ENCODE results near the gene ERCC1.

- TF ChIP-seq MAX (IDR thresholded peaks at IDR 0.05): no peak
- TF ChIP-seq CTCF (IDR thresholded peaks at IDR 0.05 in 2 of 3, conservative IDR thresholded peaks at IDR 0.05 in 1 of 3; ENCODE audit: borderline replicate concordance in 1 of 3, insufficient read depth in 1 of 3, low read depth in 2 of 3, low read length in 2 of 3): no peak
- TF ChIP-seq POLR2A (IDR thresholded peaks at IDR 0.05; ENCODE audit: borderline replicate concordance, extremely low read depth, insufficient read depth, insufficient read length): no peak
- no peak for TF ChIP-seq ZNF274 (IDR thresholded peaks at IDR 0.05; ENCODE audit: low read depth, low read length)
- no peak for TF ChIP-seq RAD21 (IDR thresholded peaks at IDR 0.05; ENCODE audit: low read depth)
- TF ChIP-seq SRF (IDR thresholded peaks at IDR 0.05; ENCODE audit: low read depth): no peak
- TF ChIP-seq JUND (IDR thresholded peaks at IDR 0.05): no peak
- no peak for TF ChIP-seq ZBTB33 (IDR thresholded peaks at IDR 0.05; ENCODE audit: extremely low read depth, insufficient replicate concordance, low read length)
- TF ChIP-seq SIN3A (IDR thresholded peaks at IDR 0.05; ENCODE audit: low read depth): no peak
- no peak for TF ChIP-seq EZH2 (IDR thresholded peaks at IDR 0.05)
- TF ChIP-seq ZFX (IDR thresholded peaks at IDR 0.05): no peak
- no peak for TF ChIP-seq ELF1 (IDR thresholded peaks at IDR 0.05; ENCODE audit: borderline replicate concordance, low read depth)
- no peak for TF ChIP-seq REST (IDR thresholded peaks at IDR 0.05; ENCODE audit: low read depth)
- no peak for TF ChIP-seq CEBPB (IDR thresholded peaks at IDR 0.05; ENCODE audit: low read depth)
Observed at GRCh38 chr19:45417151-45417550, 6.6 kb downstream of the ERCC1 start.
